GM19463 (cell line): ENCODE results near the gene KIF3B.
"Not testable (repeated sequence)": the region's sequence is repeated elsewhere in the genome, so short reads cannot be mapped to it uniquely, and the experiment has no call there.

Experiments
- ATAC-seq: cut with Tn5 transposase; IDR thresholded peaks from one replicate; pipeline ENCODE4 v1.9.1; 2021; ENCODE audit warnings: mild to moderate bottlenecking, moderate library complexity; ENCODE audit not compliant: unreplicated experiment

KIF3B gene

GRCh38 chr20:32382102-32382950 lies 104.9 kb downstream of the KIF3B start:
- no peak for ATAC-seq

GRCh38 chr20:32383441-32383840 lies 106.0 kb downstream of the KIF3B start:
- ATAC-seq: not testable (repeated sequence)
